ENCODE measurements around the gene TBC1D14.

DNA sequence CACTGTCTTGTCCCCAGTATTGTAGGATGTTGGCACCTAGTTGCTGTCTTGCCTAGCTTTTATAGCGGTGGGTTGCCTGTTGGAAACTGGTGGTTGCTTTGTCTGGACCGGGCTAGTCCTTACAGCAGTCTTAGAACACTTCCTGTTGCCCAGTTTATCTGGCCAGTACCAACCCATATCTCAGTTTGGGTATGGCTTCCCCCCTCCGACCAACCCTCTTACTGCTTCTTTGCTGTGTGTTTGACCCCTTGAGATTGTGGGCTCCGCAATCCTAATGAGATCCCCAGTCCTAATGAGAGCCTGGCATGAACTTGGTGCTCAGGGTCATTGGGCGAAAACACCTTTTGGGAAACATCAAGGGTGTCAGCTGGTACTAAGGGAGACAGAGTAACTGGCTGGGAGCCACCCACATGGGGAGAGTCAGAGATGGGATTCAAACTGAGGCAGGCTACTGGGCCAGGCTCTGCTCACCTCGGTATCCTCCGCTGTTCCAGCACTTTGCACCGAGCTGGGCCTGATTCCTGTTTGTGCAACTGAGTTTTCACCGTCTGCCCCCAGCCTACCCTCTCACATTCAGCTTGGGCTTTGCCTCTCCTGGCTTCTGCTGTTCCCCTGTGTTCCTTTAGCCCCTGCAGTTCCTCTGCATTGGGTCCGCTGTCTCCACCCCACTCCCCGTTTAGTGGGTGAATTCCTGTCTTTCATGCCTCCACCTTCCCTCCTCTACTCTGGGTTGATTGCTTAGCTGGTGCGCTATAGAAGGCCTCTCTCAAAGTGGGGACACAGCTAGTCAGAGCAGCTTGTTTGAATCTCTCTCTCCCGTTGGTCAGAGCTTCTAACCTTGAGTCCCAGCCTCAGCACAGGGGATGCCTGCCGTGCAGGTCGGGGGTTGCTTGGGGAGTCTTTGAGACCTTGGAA is 1.6 kb downstream of the TBC1D14 start:
- TF ChIP-seq CTCF (IDR thresholded peaks at IDR 0.05): no peak
- no peak for TF ChIP-seq POLR2A (IDR thresholded peaks at IDR 0.05)
